Endothelial cell of umbilical vein (primary cell): ENCODE measurements around the gene GARS1. TPM values are rescaled to one million over a fixed set of nuclear protein-coding genes. Genes with fewer than 3 reads are reported as not detected.
"Not testable (repeated sequence)": the region's sequence is repeated elsewhere in the genome, so short reads cannot be mapped to it uniquely, and the experiment has no call there.

Experiments
- BruUV-seq: library from RNA; stranded (reverse); fragments of 400-500 nt; replicated peaks from 2 replicates; lab custom pipeline; 2021; lab: Mats Ljungman, UMichigan
- CTCF ChIA-PET: fragments of 300-600, 350-600 bp; sonication (Branson Sonifier 250); formaldehyde crosslinking; loops from one replicate; lab custom pipeline; 2021; ENCODE audit warnings: antibody characterized with exemption, inconsistent platforms; lab: Charles Lee
- POLR2A ChIA-PET: fragments of 300-600, 350-600 bp; sonication (Branson Sonifier 250); formaldehyde crosslinking; loops from one replicate; lab custom pipeline; 2021; ENCODE audit warnings: antibody characterized with exemption, inconsistent platforms; lab: Charles Lee
- DNase-seq: peaks from one replicate; pipeline ENCODE4 v3.0.0-alpha.2; 2011; ENCODE audit warnings: low read depth, low spot score
- FAIRE-seq: peaks from 2 replicates; lab custom pipeline; 2011; peaks lifted over from hg19 to GRCh38; lab: Jason Lieb, UNC
- H2AFZ ChIP-seq: 2 replicates; pipeline ENCODE4 v1.6.0; 2012; ENCODE audit warnings: low read depth, low read length, control low read depth, inconsistent platforms
- H3K27ac ChIP-seq: 2 replicates; pipeline ENCODE4 v1.5.1; 2011; ENCODE audit warnings: low read depth, mild to moderate bottlenecking, control low read depth, low read length, moderate library complexity; ENCODE audit not compliant: insufficient read depth
- H3K27me3 ChIP-seq, 2 experiments: 2 replicates each; pipeline versions ENCODE4 v1.6.0 to v1.6.1; 2011; ENCODE audit warnings: low read length in 2 of 2, mixed read lengths in 1 of 2; ENCODE audit not compliant: control insufficient read depth in 2 of 2, insufficient read depth in 2 of 2
- H3K36me3 ChIP-seq, 2 experiments: 2 replicates in 1 of 2; 3 replicates in 1 of 2; pipeline ENCODE4 v1.5.1; 2011; ENCODE audit warnings: low read length in 2 of 2, mild to moderate bottlenecking in 1 of 2, moderate library complexity in 1 of 2; ENCODE audit not compliant: control insufficient read depth in 2 of 2, insufficient read depth in 2 of 2; ENCODE audit errors: extremely low read depth in 1 of 2
- H3K4me1 ChIP-seq: 3 replicates; pipeline ENCODE4 v1.5.1; 2011; ENCODE audit warnings: mild to moderate bottlenecking, low read length; ENCODE audit not compliant: control insufficient read depth, insufficient read depth; ENCODE audit errors: extremely low read depth
- H3K4me2 ChIP-seq: 2 replicates; pipeline ENCODE4 v1.6.1; 2011; ENCODE audit warnings: low read length, control low read depth, mixed read lengths; ENCODE audit not compliant: insufficient read depth
- H3K4me3 ChIP-seq, 3 experiments: fragments of 200-600 bp in 1 of 3; sonication (generic), shearing (Covaris generic) in 1 of 3; replicated peaks in 1 of 3; 2 replicates each; pipeline ENCODE4 v1.5.1; 2011 to 2016; ENCODE audit warnings: control low read depth in 3 of 3, low read length in 3 of 3, mild to moderate bottlenecking in 2 of 3, inconsistent platforms in 1 of 3, low read depth in 1 of 3, moderate library complexity in 1 of 3; ENCODE audit not compliant: insufficient read depth in 1 of 3
- H3K79me2 ChIP-seq: 2 replicates; pipeline ENCODE4 v1.6.0; 2012; ENCODE audit warnings: low read length, inconsistent platforms; ENCODE audit not compliant: control insufficient read depth, insufficient read depth
- H3K9ac ChIP-seq: replicated peaks from 2 replicates; pipeline ENCODE3; 2011; ENCODE audit warnings: low read length, control low read depth; ENCODE audit not compliant: insufficient read depth; ENCODE audit errors: extremely low read depth
- H3K9me1 ChIP-seq: replicated peaks from 3 replicates; pipeline ENCODE4 v1.6.0; 2011; ENCODE audit warnings: mild to moderate bottlenecking, low read length; ENCODE audit not compliant: control insufficient read depth, insufficient read depth; ENCODE audit errors: extremely low read depth
- H3K9me3 ChIP-seq: replicated peaks from 2 replicates; pipeline ENCODE4 v1.5.1; 2012; ENCODE audit warnings: low read length, inconsistent platforms; ENCODE audit not compliant: control insufficient read depth, insufficient read depth
- H4K20me1 ChIP-seq: replicated peaks from 2 replicates; pipeline ENCODE3; 2011; ENCODE audit warnings: mild to moderate bottlenecking, low read length; ENCODE audit not compliant: control insufficient read depth, insufficient read depth; ENCODE audit errors: extremely low read depth
- EZH2 ChIP-seq: IDR thresholded peaks from 2 replicates; pipeline ENCODE4 v1.6.1; 2012; ENCODE audit warnings: borderline replicate concordance, low read depth, mild to moderate bottlenecking, moderate library complexity, low read length, inconsistent platforms; ENCODE audit not compliant: severe bottlenecking
- FOS ChIP-seq: IDR thresholded peaks from 2 replicates; pipeline ENCODE4 v1.6.1; 2011; ENCODE audit warnings: mild to moderate bottlenecking, low read length, moderate library complexity, borderline replicate concordance; ENCODE audit not compliant: insufficient read depth
- GATA2 ChIP-seq: IDR thresholded peaks from 2 replicates; pipeline ENCODE4 v1.7.0; 2011; ENCODE audit warnings: low read depth, mild to moderate bottlenecking, moderate library complexity, mixed read lengths, low read length; ENCODE audit not compliant: insufficient read length, insufficient read depth
- JUN ChIP-seq: IDR thresholded peaks from 2 replicates; pipeline ENCODE4 v1.6.1; 2011; ENCODE audit warnings: borderline replicate concordance, low read depth; ENCODE audit not compliant: insufficient read length, insufficient read depth
- MAX ChIP-seq: IDR thresholded peaks from 2 replicates; pipeline ENCODE4 v1.6.1; 2011; ENCODE audit not compliant: insufficient read depth, insufficient read length
- MYC ChIP-seq: IDR thresholded peaks from one replicate; pipeline ENCODE4 v1.6.1; 2011; ENCODE audit warnings: mild to moderate bottlenecking, low read depth, low read length
- POLR2A ChIP-seq: IDR thresholded peaks from 2 replicates; pipeline ENCODE4 v1.6.1; 2012; ENCODE audit warnings: low read depth, mild to moderate bottlenecking, control low read depth, low read length
- dilution Hi-C: fragments of 300-500 bp; cut with MboI; formaldehyde crosslinking; loops from one replicate; pipeline ENCODE4 v1.15.0; 2019; ENCODE audit warnings: low sequenced_read_pairs; ENCODE audit not compliant: extremely low pct_ligation_motif_present
- intact Hi-C: fragments of 100-400 bp; cut with micrococcal nuclease; formaldehyde crosslinking; loops from one replicate; pipeline ENCODE4 v1.10.0; 2022
- polyA plus RNA-seq, 4 experiments: library from polyadenylated mRNA; depleted of rRNA in 3 of 4; stranded (reverse) in 3 of 4; unstranded in 1 of 4; fragments of >200 nt; gene quantifications; 2 replicates each; pipeline versions ENCODE4 v1.2.1 to v1.2.3, GENCODE V29; 2011 to 2012; ENCODE audit warnings: missing spikeins in 1 of 4
- total RNA-seq: library from RNA; stranded (reverse); gene quantifications from 2 replicates; pipeline ENCODE4 v1.2.3, GENCODE V29; 2021

GARS1 gene
- total and polyA plus RNA-seq, 2 donors (not counting 3 experiments of a cell fraction or from before 2014, with no cell fraction given) = 194 to 295 TPM

GRCh38 chr7:30567081-30567480 is 27.6 kb upstream of the GARS1 start:
- Histone ChIP-seq H3K4me1 (peaks cover 21% of the 10 kb centered on the region), H3K79me2 (no peaks in the 10 kb centered on the region), H3K9me1 (no peaks in the 10 kb centered on the region), H3K36me3 (no peaks in the 10 kb centered on the region), H3K4me3 (no peak overlapping the region), H3K9ac (no peak overlapping the region), H2AFZ (no peak overlapping the region), H3K9me3 (no peaks in the 10 kb centered on the region), H4K20me1 (no peaks in the 10 kb centered on the region), H3K4me2 (no peak overlapping the region), H3K27ac (no peak overlapping the region), H3K27me3 (no peaks in the 10 kb centered on the region)
- intact Hi-C loops = loop anchor here (10.0 kb wide), 1 partner anchor 502 kb away; no protein-coding TSS in a partner anchor
- ChIA-PET CTCF (no interaction called here), POLR2A (no interaction called here)
- TF ChIP-seq FOS = no peak
- TF ChIP-seq JUN = no peak
- TF ChIP-seq EZH2 = no peak
- TF ChIP-seq GATA2 = no peak
- TF ChIP-seq POLR2A = no peak
- no peak for TF ChIP-seq MYC
- no peak for TF ChIP-seq MAX
- dilution Hi-C loops = no loop called here
- no peak for DNase-seq
- FAIRE-seq = no peak
- BruUV-seq = no TSS peak

DNA sequence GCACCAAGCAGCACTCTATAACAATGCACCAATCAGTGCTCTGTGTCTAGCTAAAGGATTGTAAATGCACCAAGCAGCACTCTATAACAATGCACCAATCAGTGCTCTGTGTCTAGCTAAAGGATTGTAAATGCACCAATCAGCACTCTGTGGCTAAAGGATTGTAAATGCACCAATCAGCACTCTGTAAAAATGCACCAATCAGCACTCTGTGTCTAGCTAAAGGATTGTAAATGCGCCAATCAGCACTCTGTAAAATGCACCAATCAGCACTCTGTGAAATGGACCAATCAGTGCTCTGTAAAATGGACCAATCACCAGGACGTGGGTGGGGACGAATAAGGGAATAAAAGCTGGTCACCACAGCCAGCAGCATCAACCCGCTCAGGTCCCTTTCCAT is 24.4 kb upstream of the GARS1 start:
- H3K9me3 ChIP-seq, DNase-seq, H4K20me1 ChIP-seq, H3K4me1 ChIP-seq, H2AFZ ChIP-seq, H3K79me2 ChIP-seq, FAIRE-seq, H3K9me1 ChIP-seq, H3K9ac ChIP-seq, intact Hi-C loops, H3K4me2 ChIP-seq, POLR2A ChIA-PET, H3K27me3 ChIP-seq, H3K4me3 ChIP-seq, BruUV-seq, H3K36me3 ChIP-seq, H3K27ac ChIP-seq, dilution Hi-C loops: not testable (repeated sequence)
- CTCF ChIA-PET = interaction anchor here (0.8 kb wide), 1 partner anchor 8 kb away, joined by 3 read pairs; no protein-coding TSS in a partner anchor
